ENCODE results near the gene PCGF5.

GRCh38 chr10:91191584-91191919, 28.9 kb upstream of the PCGF5 start:
- TF ChIP-seq CTCF (IDR thresholded peaks at IDR 0.05) (no peak), POLR2A (IDR thresholded peaks at IDR 0.05) (no peak), POLR2AphosphoS5 (IDR thresholded peaks at IDR 0.05) (no peak)
